ENCODE data around the gene SLC35E2B. TPM values are rescaled to one million over a fixed set of nuclear protein-coding genes. Genes with fewer than 3 reads are reported as not detected.

SLC35E2B gene
- polyA plus RNA-seq, 1 donor from 2014 or later: 41.0 TPM

DNA sequence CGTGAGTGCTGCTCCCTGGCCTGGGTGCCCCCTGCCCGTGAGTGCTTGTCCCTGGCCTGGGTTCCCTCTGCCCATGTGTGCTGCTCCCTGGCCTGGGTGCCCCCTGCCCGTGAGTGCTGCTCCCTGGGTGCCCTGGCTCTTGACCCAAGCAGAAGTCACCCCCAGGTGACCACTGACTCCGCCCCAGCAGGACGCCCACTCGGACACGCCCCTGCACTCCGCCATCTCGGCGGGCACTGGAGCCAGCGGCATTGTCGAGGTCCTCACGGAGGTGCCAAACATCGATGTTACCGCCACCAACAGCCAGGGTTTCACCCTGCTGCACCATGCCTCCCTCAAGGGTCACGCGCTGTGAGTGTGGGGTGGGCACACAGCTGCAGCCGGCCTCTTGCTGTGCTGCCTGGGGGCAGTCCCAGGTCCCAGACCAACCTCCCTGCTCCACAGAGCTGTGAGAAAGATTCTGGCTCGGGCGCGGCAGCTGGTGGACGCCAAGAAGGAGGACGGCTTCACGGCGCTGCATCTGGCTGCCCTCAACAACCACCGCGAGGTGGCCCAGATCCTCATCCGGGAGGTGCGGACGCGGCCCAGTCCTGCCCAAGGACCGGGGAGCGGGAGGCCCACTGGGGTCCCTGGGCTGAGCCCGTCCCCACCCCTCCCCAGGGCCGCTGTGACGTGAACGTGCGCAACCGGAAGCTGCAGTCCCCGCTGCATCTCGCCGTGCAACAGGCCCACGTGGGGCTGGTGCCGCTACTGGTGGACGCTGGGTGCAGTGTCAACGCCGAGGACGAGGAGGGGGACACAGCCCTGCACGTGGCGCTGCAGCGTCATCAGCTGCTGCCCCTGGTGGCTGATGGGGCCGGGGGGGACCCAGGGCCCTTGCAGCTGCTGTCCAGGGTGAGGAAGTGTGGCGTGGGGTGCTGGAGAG lies 64.5 kb downstream of the SLC35E2B start:
- H3K36me3 Mint-ChIP-seq: peaks cover 2% of the 10 kb centered on the region
- H3K4me1 Mint-ChIP-seq: peaks cover 0 to 3% (median 2%) of the 10 kb centered on the region in 3 donors
- H3K9me3 Mint-ChIP-seq: peaks cover 0 to 2% (median 0%) of the 10 kb centered on the region in 3 donors
- peaks cover 4% of the 10 kb centered on the region for H3K27me3 Mint-ChIP-seq
- H3K27ac Mint-ChIP-seq: peak overlapping the region in 2 of 3 donors; percentile 42 to 63
- peak overlapping the region in 2 of 4 donors; percentile 8 to 66 for H3K4me3 Mint-ChIP-seq

DNA sequence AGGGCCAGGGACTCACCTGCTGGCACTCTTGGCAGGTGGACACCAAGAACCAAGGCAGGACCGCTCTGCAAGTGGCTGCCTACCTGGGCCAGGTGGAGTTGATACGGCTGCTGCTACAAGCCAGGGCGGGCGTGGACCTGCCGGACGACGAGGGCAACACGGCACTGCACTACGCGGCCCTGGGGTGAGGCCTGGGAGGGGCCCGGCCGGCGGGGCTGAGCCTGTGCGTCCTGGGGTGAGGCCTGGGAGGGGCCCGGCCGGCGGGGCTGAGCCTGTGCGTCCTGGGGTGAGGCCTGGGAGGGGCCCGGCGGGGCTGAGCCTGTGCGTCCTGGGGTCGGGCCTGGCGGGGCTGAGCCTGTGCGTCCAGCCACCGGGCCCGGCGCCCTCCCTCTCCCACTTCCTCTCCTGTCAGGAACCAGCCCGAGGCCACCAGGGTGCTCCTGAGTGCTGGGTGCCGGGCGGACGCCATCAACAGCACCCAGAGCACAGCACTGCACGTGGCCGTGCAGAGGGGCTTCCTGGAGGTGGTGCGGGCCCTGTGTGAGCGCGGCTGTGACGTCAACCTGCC lies 65.2 kb downstream of the SLC35E2B start:
- Mint-ChIP-seq H3K27ac (peak overlapping the region in 2 of 3 donors; percentile 42 to 63), H3K4me1 (peaks cover 0 to 5% (median 3%) of the 10 kb centered on the region in 3 donors), H3K27me3 (peaks cover 4% of the 10 kb centered on the region), H3K4me3 (peak overlapping the region in 1 of 4 donors; percentile 27), H3K9me3 (peaks cover 0 to 2% (median 0%) of the 10 kb centered on the region in 3 donors), H3K36me3 (peaks cover 2% of the 10 kb centered on the region)

DNA sequence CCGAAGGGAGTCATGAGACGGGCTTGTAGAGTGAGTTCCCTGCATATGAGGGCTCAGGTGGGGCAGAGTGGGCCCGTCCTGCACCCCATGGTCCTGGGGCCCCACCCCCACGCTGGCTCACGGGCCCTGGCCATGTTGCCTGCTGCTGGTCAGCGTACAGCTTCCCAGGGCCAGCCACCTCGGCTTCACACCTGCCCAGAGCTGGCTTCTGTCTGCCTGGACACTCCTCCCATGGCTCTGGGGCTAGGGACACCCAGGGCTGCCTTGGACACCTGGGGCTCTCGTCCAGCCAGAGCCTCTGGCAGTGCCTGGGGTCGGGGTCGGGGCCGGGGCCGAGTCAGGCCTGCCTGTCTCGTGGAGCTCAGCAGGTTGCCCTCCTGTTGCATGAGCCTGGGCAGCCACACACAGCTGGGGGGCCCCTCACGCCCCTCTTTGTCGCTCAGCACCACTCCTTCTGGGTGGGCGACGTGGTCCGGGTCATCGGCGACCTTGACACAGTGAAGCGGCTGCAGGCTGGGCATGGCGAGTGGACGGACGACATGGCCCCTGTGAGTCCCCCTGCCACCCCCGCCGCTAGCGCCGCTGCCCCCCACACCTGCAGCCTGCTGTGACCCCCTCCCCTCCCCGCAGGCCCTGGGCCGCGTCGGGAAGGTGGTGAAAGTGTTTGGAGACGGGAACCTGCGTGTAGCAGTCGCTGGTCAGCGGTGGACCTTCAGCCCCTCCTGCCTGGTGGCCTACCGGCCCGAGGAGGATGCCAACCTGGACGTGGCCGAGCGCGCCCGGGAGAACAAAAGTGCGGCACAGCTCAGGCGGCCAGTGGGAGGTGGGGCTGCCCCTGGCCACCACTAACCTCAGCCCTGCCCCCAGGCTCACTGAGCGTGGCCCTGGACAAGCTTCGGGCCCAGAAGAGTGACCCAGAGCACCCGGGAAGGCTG lies 66.1 kb downstream of the SLC35E2B start:
- peaks cover 0 to 5% (median 3%) of the 10 kb centered on the region in 3 donors for H3K4me1 Mint-ChIP-seq
- peak overlapping the region in 1 of 3 donors; percentile 48 for H3K27ac Mint-ChIP-seq
- H3K36me3 Mint-ChIP-seq: peaks cover 2% of the 10 kb centered on the region
- H3K4me3 Mint-ChIP-seq: no peak overlapping the region
- peaks cover 2% of the 10 kb centered on the region for H3K27me3 Mint-ChIP-seq
- H3K9me3 Mint-ChIP-seq: peaks cover 0 to 2% (median 0%) of the 10 kb centered on the region in 3 donors

GRCh38 chr1:1625824-1626206 lies 66.8 kb downstream of the SLC35E2B start:
- H3K4me3 Mint-ChIP-seq: peak overlapping the region in 1 of 4 donors; percentile 22
- peak overlapping the region in 1 of 3 donors; percentile 48 for H3K27ac Mint-ChIP-seq
- H3K4me1 Mint-ChIP-seq: peaks cover 0 to 5% (median 3%) of the 10 kb centered on the region in 3 donors
- peaks cover 0 to 2% (median 0%) of the 10 kb centered on the region in 3 donors for H3K9me3 Mint-ChIP-seq
- H3K36me3 Mint-ChIP-seq: peaks cover 2% of the 10 kb centered on the region
- peaks cover 2% of the 10 kb centered on the region for H3K27me3 Mint-ChIP-seq

- peaks cover 2% of the 10 kb centered on the region for H3K36me3 Mint-ChIP-seq
- H3K27me3 Mint-ChIP-seq: peaks cover 2% of the 10 kb centered on the region
- H3K27ac Mint-ChIP-seq: no peak overlapping the region
- H3K9me3 Mint-ChIP-seq: peaks cover 0 to 2% (median 0%) of the 10 kb centered on the region in 3 donors
- peak overlapping the region in 1 of 4 donors; percentile 22 for H3K4me3 Mint-ChIP-seq
- peaks cover 0 to 5% (median 3%) of the 10 kb centered on the region in 3 donors for H3K4me1 Mint-ChIP-seq
Measured at GRCh38 chr1:1625404-1625775, 67.2 kb downstream of the SLC35E2B start.

DNA sequence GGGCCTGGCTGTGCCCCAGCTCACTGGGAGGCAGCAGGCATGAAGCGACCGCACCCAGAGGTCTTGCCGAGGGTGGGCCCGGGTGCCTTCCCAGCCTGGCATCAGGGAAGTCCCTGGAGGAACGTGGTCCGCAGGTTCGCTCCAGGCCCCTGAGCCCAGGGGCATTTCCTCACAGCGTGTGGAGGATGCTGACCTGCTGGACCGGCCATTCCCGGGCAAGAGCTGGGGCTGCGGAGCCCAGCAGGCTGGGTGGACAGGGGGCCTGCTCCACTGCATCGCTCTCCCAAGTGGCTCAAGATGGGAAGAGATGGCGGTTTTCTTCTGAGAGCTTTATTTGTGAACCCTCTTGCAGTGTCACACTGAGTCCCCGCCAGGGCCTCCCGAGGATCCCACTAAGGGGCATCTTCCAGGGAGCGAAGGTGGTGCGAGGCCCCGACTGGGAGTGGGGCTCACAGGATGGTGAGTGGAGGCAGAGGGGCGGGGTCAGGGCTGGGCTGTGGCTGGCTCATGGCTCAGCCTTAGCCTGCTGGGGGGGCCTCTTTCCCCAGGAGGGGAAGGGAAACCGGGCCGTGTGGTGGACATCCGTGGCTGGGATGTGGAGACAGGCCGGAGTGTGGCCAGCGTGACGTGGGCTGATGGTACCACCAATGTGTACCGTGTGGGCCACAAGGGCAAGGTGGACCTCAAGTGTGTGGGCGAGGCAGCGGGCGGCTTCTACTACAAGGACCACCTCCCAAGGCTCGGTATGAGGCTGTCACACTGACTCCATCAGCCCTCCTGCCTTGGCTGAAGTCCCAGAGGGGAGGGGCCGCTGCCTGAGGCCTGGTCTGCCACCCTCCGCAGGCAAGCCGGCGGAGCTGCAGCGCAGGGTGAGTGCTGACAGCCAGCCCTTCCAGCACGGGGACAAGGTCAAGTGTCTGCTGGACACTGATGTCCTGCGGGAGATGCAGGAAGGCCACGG lies 67.9 kb downstream of the SLC35E2B start:
- no peak overlapping the region for H3K4me3 Mint-ChIP-seq
- peak overlapping the region in 1 of 3 donors; percentile 72 for H3K27ac Mint-ChIP-seq
- no peaks in the 10 kb centered on the region for H3K36me3 Mint-ChIP-seq
- no peaks in the 10 kb centered on the region for H3K27me3 Mint-ChIP-seq
- H3K9me3 Mint-ChIP-seq: no peaks in the 10 kb centered on the region
- peaks cover 0 to 2% (median 1%) of the 10 kb centered on the region in 3 donors for H3K4me1 Mint-ChIP-seq

- Mint-ChIP-seq H3K4me1 (peaks cover 0 to 2% (median 1%) of the 10 kb centered on the region in 3 donors), H3K27me3 (no peaks in the 10 kb centered on the region), H3K4me3 (no peak overlapping the region), H3K9me3 (no peaks in the 10 kb centered on the region), H3K36me3 (no peaks in the 10 kb centered on the region), H3K27ac (no peak overlapping the region)
Measured at GRCh38 chr1:1623631-1624442, 68.8 kb downstream of the SLC35E2B start.

DNA sequence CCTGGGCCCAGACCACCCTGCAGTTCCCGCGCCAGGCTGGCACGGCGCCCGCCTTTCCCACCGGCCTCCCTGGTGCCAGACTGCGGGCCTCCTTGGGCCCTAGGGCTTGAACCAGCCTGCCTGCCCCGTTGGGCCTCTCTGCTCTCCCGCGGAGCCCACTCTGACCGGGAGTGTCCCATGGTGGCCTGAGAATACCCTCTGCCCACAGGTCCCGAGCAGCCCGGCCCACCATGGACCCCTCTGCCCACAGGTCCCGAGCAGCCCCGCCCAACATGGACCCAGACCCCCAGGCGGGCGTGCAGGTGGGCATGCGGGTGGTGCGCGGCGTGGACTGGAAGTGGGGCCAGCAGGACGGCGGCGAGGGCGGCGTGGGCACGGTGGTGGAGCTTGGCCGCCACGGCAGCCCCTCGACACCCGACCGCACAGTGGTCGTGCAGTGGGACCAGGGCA lies 69.4 kb downstream of the SLC35E2B start:
- Mint-ChIP-seq H3K4me1 (peaks cover 0 to 2% (median 1%) of the 10 kb centered on the region in 3 donors), H3K27ac (no peak overlapping the region), H3K4me3 (no peak overlapping the region), H3K36me3 (no peaks in the 10 kb centered on the region), H3K27me3 (no peaks in the 10 kb centered on the region), H3K9me3 (no peaks in the 10 kb centered on the region)

DNA sequence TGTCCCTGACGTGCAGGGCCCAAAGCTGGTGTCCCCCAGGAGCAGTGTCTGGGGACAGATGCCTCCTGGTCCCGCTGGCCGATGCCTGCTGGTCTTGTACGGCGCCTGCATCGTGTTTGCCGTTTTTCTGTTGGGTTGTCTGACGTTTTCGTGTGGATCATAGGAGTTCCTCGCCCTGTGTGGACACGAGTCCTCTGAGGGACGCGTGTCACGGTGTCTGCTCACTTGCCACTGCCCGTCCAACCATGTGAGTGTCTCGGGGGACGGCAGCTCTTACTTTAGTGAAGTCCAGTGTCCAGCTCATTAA lies 69.9 kb downstream of the SLC35E2B start:
- Mint-ChIP-seq H3K4me1 (peaks cover 0 to 2% (median 1%) of the 10 kb centered on the region in 3 donors), H3K36me3 (no peaks in the 10 kb centered on the region), H3K27me3 (no peaks in the 10 kb centered on the region), H3K4me3 (peak overlapping the region in 1 of 4 donors; percentile 52), H3K27ac (peak overlapping the region in 1 of 3 donors; percentile 39), H3K9me3 (no peaks in the 10 kb centered on the region)

DNA sequence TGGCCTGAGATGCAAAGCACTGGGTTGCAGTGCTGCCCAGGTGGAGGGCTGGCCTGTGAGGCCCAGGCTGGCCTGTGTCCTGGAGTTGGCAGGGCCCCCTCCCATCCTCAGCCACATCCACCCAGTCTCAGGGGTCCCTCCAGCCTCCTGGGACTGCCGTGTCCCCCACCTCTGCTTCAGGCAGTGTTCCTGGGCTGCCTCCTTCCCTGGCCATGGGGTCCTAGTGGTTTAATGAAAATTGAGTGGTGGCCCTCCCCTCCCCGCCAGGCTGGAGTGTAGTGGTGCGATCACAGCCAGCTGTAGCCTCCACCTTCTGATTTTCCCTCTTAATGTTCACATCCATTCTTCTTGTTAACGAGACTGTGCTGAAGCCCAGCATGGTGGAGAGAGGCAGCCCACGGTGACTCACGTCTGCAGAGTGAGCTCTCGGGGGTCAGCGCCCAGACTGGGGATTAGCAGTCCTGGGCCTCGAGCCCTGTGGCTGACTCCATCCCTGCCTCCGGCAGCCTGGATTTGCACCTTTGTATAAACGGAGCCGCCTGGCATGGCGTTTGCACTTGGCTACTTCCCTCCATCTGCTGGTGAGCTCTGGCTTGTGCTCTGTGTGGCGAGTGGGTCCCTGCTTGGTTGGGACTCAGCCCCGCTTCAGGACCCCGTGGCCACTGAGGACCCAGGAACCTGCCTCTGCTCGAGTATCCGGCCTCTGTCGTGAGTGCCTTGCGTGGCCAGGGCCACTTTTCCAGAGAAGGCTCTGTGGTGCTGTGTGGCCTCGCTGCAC lies 70.4 kb downstream of the SLC35E2B start:
- H3K9me3 Mint-ChIP-seq: no peaks in the 10 kb centered on the region
- peaks cover 0 to 4% (median 2%) of the 10 kb centered on the region in 3 donors for H3K4me1 Mint-ChIP-seq
- H3K27me3 Mint-ChIP-seq: no peaks in the 10 kb centered on the region
- peak overlapping the region in 2 of 4 donors; percentile 2 to 52 for H3K4me3 Mint-ChIP-seq
- peak overlapping the region in 1 of 3 donors; percentile 39 for H3K27ac Mint-ChIP-seq
- H3K36me3 Mint-ChIP-seq: no peaks in the 10 kb centered on the region

DNA sequence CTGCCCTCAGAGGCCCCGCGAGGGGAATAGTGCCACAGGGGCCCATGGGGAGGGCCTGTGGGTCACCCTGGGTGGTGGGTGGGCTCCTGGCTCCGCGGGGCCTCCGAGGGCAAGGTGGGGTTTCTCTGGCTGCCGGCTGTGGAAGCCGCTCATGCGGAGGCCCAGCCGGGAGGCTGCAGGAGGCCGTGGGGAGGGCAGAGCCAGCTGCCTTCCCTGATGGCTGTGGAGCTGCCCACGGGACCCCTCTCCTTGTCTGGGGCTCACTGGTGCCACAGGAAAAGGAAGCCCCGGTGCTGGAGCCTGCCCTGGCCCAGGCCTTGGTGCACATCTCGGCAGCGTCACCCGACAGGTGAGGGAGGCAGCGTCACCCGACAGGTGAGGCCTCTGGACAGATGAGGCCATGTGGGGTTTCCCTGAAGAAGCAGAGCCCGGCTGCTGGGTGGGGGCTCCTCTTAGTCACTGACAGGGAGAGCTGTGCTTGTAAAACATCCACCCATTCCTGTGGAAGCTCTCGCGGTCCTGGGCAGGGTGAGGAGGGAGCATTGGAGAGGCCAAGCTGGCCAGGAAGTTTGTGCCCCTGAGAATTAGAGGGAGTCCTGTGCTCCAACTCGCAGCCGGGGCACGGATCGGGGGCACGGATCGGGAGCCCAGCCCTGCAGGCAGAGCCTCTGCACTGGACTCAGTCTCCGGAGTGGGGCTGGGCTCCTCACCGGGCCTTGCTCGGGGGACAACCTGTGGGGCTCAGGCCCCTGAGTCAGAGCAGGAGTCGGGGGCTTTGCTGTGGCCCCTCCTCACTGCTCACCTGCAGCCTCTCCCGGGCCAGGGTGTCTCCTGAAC lies 71.2 kb downstream of the SLC35E2B start:
- Mint-ChIP-seq H3K27me3 (no peaks in the 10 kb centered on the region), H3K9me3 (no peaks in the 10 kb centered on the region), H3K36me3 (no peaks in the 10 kb centered on the region), H3K4me3 (peak overlapping the region in 1 of 4 donors; percentile 53), H3K4me1 (peaks cover 0 to 6% (median 2%) of the 10 kb centered on the region in 3 donors), H3K27ac (peak overlapping the region in 1 of 3 donors; percentile 70)
